Fibroblast of lung (primary cell): Measurements from ENCODE around the gene RFC4. TPM values are rescaled to one million over a fixed set of nuclear protein-coding genes. Genes with fewer than 3 reads are reported as not detected.

Source experiments
- DNase-seq, 2 donors: peaks; one replicate each; pipeline versions ENCODE4 v3.0.0 to v3.0.0-alpha.2; 2010; ENCODE audit warnings: low read depth in 2 of 2
- H2AFZ ChIP-seq: 2 replicates; pipeline ENCODE4 v1.5.1; 2012; ENCODE audit warnings: low read length, control low read depth, inconsistent platforms
- H3K27ac ChIP-seq: 2 replicates; pipeline ENCODE4 v1.5.1; 2011; ENCODE audit warnings: low read length, control low read depth; ENCODE audit not compliant: insufficient read depth
- H3K27me3 ChIP-seq: 2 replicates; pipeline ENCODE4 v1.5.1; 2011; ENCODE audit warnings: mild to moderate bottlenecking, low read length; ENCODE audit not compliant: control insufficient read depth, insufficient read depth
- H3K36me3 ChIP-seq: 2 replicates; pipeline ENCODE4 v1.5.1; 2011; ENCODE audit warnings: low read length; ENCODE audit not compliant: control insufficient read depth, insufficient read depth
- H3K4me1 ChIP-seq: 2 replicates; pipeline ENCODE4 v1.5.1; 2011; ENCODE audit warnings: low read length; ENCODE audit not compliant: control insufficient read depth, insufficient read depth; ENCODE audit errors: extremely low read depth
- H3K4me2 ChIP-seq: 2 replicates; pipeline ENCODE4 v1.5.1; 2011; ENCODE audit warnings: low read length, control low read depth; ENCODE audit not compliant: insufficient read depth; ENCODE audit errors: extremely low read depth
- H3K4me3 ChIP-seq, 4 experiments: fragments of 200-600 bp in 1 of 4; sonication (generic) in 1 of 4; replicated peaks in 1 of 4; 2 replicates each; pipeline ENCODE4 v1.5.1; 2011 to 2016; ENCODE audit warnings: low read length in 4 of 4, low read depth in 3 of 4, mild to moderate bottlenecking in 3 of 4, control low read depth in 2 of 4, inconsistent platforms in 1 of 4, mixed read lengths in 1 of 4; ENCODE audit not compliant: insufficient read depth in 1 of 4; ENCODE audit errors: control extremely low read depth in 1 of 4
- H3K79me2 ChIP-seq: 2 replicates; pipeline ENCODE4 v1.5.1; 2012; ENCODE audit warnings: mild to moderate bottlenecking, low read length, inconsistent platforms; ENCODE audit not compliant: control insufficient read depth, insufficient read depth
- H3K9ac ChIP-seq: 2 replicates; pipeline ENCODE4 v1.5.1; 2011; ENCODE audit warnings: mild to moderate bottlenecking, low read length, control low read depth; ENCODE audit not compliant: insufficient read depth
- H3K9me3 ChIP-seq: 2 replicates; pipeline ENCODE4 v1.5.1; 2012; ENCODE audit warnings: low read depth, low read length; ENCODE audit not compliant: control insufficient read depth, insufficient read depth
- H4K20me1 ChIP-seq: 2 replicates; pipeline ENCODE4 v1.5.1; 2011; ENCODE audit warnings: low read length; ENCODE audit not compliant: control insufficient read depth, insufficient read depth; ENCODE audit errors: extremely low read depth
- EZH2 ChIP-seq: IDR thresholded peaks from 2 replicates; pipeline ENCODE4 v1.5.1; 2012; ENCODE audit warnings: low read length, control low read depth, mild to moderate bottlenecking; ENCODE audit errors: missing control alignments
- polyA plus RNA-seq, 2 donors: library from polyadenylated mRNA; depleted of rRNA in 1 of 2; stranded (reverse) in 1 of 2; unstranded in 1 of 2; fragments of >200 nt; gene quantifications; 2 replicates each; pipeline ENCODE4 v1.2.1, GENCODE V29; 2011 to 2012; ENCODE audit warnings: missing spikeins in 1 of 2
- total RNA-seq: library from RNA; depleted of rRNA; stranded (reverse); fragments of >200 nt; gene quantifications from 2 replicates; pipeline ENCODE4 v1.2.1, GENCODE V29; 2014
- TF ChIP-seq, protein P1 (sequence below), 2 donors: IDR thresholded peaks in 1 of 2; conservative IDR thresholded peaks in 1 of 2; 1 replicate in 1 of 2; 2 replicates in 1 of 2; pipeline ENCODE4 v1.5.1; 2011 to 2012; ENCODE audit warnings: low read length in 2 of 2, control low read depth in 1 of 2, inconsistent platforms in 1 of 2, low read depth in 1 of 2, mild to moderate bottlenecking in 1 of 2

Gene RFC4
- total and polyA plus RNA-seq, 2 donors (not counting 1 experiment from before 2014, with no cell fraction given) = 15.0 to 16.8 TPM

DNA sequence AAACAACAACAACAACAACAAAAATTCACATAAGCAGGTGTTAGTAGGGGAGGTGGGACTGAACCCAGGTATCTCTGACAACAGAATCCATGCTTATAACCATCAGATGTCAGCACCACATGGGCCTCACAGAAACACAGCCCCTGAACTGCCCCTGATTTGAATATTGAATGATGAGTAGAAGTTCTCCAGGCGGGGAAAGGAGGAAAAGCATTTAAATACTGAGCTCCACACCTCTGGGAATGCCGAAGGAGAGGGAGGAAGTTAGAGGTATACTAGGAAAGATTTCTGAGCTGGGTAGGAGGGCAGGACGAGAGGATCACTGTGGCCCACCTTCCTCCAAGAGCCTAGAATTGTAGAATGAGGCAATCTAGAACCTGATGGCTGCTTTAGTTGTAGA, 54.8 kb downstream of the RFC4 start:
- Histone ChIP-seq H3K79me2 (no peaks in the 10 kb centered on the region), H3K4me2 (no peak overlapping the region), H3K9me3 (no peaks in the 10 kb centered on the region), H2AFZ (no peak overlapping the region), H4K20me1 (no peaks in the 10 kb centered on the region), H3K27me3 (no peaks in the 10 kb centered on the region), H3K9ac (no peak overlapping the region), H3K4me1 (no peaks in the 10 kb centered on the region), H3K4me3 (no peak overlapping the region), H3K27ac (no peak overlapping the region), H3K36me3 (no peaks in the 10 kb centered on the region)
- no peak for DNase-seq
- TF ChIP-seq EZH2 = no peak
- TF ChIP-seq, protein P1, sequence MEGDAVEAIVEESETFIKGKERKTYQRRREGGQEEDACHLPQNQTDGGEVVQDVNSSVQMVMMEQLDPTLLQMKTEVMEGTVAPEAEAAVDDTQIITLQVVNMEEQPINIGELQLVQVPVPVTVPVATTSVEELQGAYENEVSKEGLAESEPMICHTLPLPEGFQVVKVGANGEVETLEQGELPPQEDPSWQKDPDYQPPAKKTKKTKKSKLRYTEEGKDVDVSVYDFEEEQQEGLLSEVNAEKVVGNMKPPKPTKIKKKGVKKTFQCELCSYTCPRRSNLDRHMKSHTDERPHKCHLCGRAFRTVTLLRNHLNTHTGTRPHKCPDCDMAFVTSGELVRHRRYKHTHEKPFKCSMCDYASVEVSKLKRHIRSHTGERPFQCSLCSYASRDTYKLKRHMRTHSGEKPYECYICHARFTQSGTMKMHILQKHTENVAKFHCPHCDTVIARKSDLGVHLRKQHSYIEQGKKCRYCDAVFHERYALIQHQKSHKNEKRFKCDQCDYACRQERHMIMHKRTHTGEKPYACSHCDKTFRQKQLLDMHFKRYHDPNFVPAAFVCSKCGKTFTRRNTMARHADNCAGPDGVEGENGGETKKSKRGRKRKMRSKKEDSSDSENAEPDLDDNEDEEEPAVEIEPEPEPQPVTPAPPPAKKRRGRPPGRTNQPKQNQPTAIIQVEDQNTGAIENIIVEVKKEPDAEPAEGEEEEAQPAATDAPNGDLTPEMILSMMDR (conservative IDR thresholded peaks at IDR 0.05 in 1 of 2, IDR thresholded peaks at IDR 0.05 in 1 of 2; ENCODE audit: low read depth in 1 of 2, low read length in 2 of 2) = no peak

DNA sequence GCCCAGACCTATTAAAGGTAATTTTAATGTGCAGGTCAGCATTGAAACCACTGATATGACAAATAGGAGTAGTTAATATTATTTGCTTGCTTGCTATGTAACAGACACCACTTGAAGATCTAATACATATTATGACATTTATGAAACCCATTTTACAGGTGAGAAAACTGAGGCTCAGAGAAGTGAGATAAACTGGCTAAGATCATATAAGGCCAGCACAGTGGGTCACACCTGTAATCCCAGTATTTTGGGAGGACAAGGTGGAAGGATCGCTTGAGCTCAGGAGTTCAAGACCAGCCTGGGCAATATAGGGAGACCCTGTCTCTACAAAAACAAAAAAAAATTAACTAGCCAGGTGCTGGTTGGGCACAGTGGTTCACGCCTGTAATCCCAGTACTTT, 56.0 kb downstream of the RFC4 start:
- Histone ChIP-seq H2AFZ (no peak overlapping the region), H3K79me2 (no peaks in the 10 kb centered on the region), H3K4me1 (no peaks in the 10 kb centered on the region), H4K20me1 (no peaks in the 10 kb centered on the region), H3K27me3 (no peaks in the 10 kb centered on the region), H3K36me3 (no peaks in the 10 kb centered on the region), H3K9me3 (no peaks in the 10 kb centered on the region), H3K4me3 (no peak overlapping the region), H3K9ac (no peak overlapping the region), H3K4me2 (no peak overlapping the region), H3K27ac (no peak overlapping the region)
- DNase-seq = no peak
- TF ChIP-seq EZH2 = no peak
- TF ChIP-seq, protein P1 (conservative IDR thresholded peaks at IDR 0.05 in 1 of 2, IDR thresholded peaks at IDR 0.05 in 1 of 2; ENCODE audit: low read depth in 1 of 2, low read length in 2 of 2) = no peak

DNA sequence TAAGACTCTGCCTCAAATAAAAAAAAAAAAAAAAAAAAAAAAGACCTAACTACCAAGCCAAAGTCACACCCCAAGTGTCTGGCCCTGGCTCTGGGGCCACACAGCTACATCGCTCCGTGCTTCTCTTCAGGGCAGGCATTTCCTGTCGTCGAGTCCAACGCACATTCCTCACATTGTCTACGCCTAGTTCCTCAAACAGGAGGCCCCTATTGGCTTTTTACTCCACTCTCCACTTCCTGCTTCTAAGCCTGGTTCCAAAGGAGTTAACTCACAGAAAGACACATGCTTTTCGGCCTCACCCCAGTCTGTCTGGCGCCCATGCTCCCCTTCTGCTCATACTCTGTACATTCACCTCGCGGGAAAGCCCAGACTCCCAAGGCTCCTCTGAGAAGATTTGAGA, 60.3 kb downstream of the RFC4 start:
- H2AFZ ChIP-seq = peak overlapping the region; percentile 15
- no peak overlapping the region for H3K4me3 ChIP-seq
- no peaks in the 10 kb centered on the region for H3K36me3 ChIP-seq
- no peaks in the 10 kb centered on the region for H3K79me2 ChIP-seq
- H3K4me2 ChIP-seq = no peak overlapping the region
- H3K27ac ChIP-seq = no peak overlapping the region
- no peak overlapping the region for H3K9ac ChIP-seq
- H3K9me3 ChIP-seq = no peaks in the 10 kb centered on the region
- no peak for TF ChIP-seq EZH2
- peak; percentile 25 to 75 for DNase-seq
- H3K27me3 ChIP-seq = no peaks in the 10 kb centered on the region
- no peaks in the 10 kb centered on the region for H4K20me1 ChIP-seq
- H3K4me1 ChIP-seq = no peaks in the 10 kb centered on the region
